GM23338 (cell line): ENCODE data around the gene GREB1L. TPM values are rescaled to one million over a fixed set of nuclear protein-coding genes. Genes with fewer than 3 reads are reported as not detected.
"Not testable (repeated sequence)": the region's sequence is repeated elsewhere in the genome, so short reads cannot be mapped to it uniquely, and the experiment has no call there.

ENCODE experiments used
- ATAC-seq: fragments of 200-7000 bp; cut with Tn5 transposase; 3 replicates; pipeline ENCODE4 v1.9.1; 2020
- DNase-seq: peaks from one replicate; pipeline ENCODE4 v3.0.0-alpha.2; 2015; ENCODE audit warnings: low spot score
- H2AFZ ChIP-seq: fragments of 200-600 bp; sonication (generic); 2 replicates; pipeline ENCODE4 v1.8.0; 2016; ENCODE audit warnings: antibody characterized with exemption, mild to moderate bottlenecking, moderate library complexity
- H3F3A ChIP-seq: fragments of 200-600 bp; sonication (generic); replicated peaks from 2 replicates; pipeline ENCODE4 v1.8.0; 2017; ENCODE audit warnings: antibody characterized with exemption, mixed run types, low read depth
- H3K27ac ChIP-seq: fragments of 200-600 bp; sonication (generic); 2 replicates; pipeline ENCODE4 v1.6.1; 2016; ENCODE audit warnings: low read depth
- H3K27me3 ChIP-seq: fragments of 200-600 bp; sonication (generic); 2 replicates; pipeline ENCODE4 v1.8.0; 2016; ENCODE audit warnings: mild to moderate bottlenecking, mixed run types, moderate library complexity; ENCODE audit not compliant: insufficient read depth
- H3K36me3 ChIP-seq: fragments of 200-600 bp; sonication (generic); 2 replicates; pipeline ENCODE4 v1.8.0; 2016; ENCODE audit warnings: mild to moderate bottlenecking; ENCODE audit not compliant: insufficient read depth
- H3K4me1 ChIP-seq: fragments of 200-600 bp; sonication (generic); 2 replicates; pipeline ENCODE4 v1.8.0; 2016; ENCODE audit warnings: mild to moderate bottlenecking, moderate library complexity; ENCODE audit not compliant: insufficient read depth
- H3K4me2 ChIP-seq: fragments of 200-600 bp; sonication (generic); 2 replicates; pipeline ENCODE4 v1.7.1; 2017; ENCODE audit warnings: mixed run types
- H3K4me3 ChIP-seq: fragments of 200-600 bp; sonication (generic); 2 replicates; pipeline ENCODE4 v1.6.1; 2016; ENCODE audit warnings: mixed run types
- H3K79me2 ChIP-seq: fragments of 200-600 bp; sonication (generic); replicated peaks from 2 replicates; pipeline ENCODE4 v1.8.0; 2017; ENCODE audit warnings: mild to moderate bottlenecking; ENCODE audit not compliant: insufficient read depth
- H3K9me2 ChIP-seq: fragments of 200-600 bp; sonication (generic); 2 replicates; pipeline ENCODE4 v1.8.0; 2017; ENCODE audit not compliant: insufficient read depth
- H4K20me1 ChIP-seq: fragments of 200-600 bp; sonication (generic); replicated peaks from 2 replicates; pipeline ENCODE4 v1.8.0; 2017; ENCODE audit warnings: mild to moderate bottlenecking; ENCODE audit not compliant: insufficient read depth
- H3K27ac Mint-ChIP-seq: 2 replicates; pipeline ENCODE4 v1.8.0; 2020; ENCODE audit warnings: inconsistent platforms, mild to moderate bottlenecking, moderate library complexity, mixed read lengths
- H3K27me3 Mint-ChIP-seq: 3 replicates; pipeline ENCODE4 v1.8.0; 2022; ENCODE audit warnings: low read depth, mild to moderate bottlenecking, moderate library complexity, mixed read lengths, inconsistent platforms; ENCODE audit not compliant: insufficient read depth, poor library complexity
- H3K36me3 Mint-ChIP-seq: 3 replicates; pipeline ENCODE4 v1.8.0; 2021; ENCODE audit warnings: low read depth, mild to moderate bottlenecking, inconsistent platforms, moderate library complexity, mixed read lengths
- H3K4me1 Mint-ChIP-seq: 3 replicates; pipeline ENCODE4 v1.8.0; 2020; ENCODE audit warnings: mild to moderate bottlenecking, inconsistent platforms, mixed read lengths
- H3K4me3 Mint-ChIP-seq: 3 replicates; pipeline ENCODE4 v1.8.0; 2021; ENCODE audit warnings: moderate library complexity, mild to moderate bottlenecking, inconsistent platforms, mixed read lengths
- H3K9me3 Mint-ChIP-seq: 3 replicates; pipeline ENCODE4 v1.8.0; 2020; ENCODE audit warnings: moderate library complexity, mild to moderate bottlenecking, inconsistent platforms, mixed read lengths
- CREB1 ChIP-seq: fragments of 250-450 bp; sonication (Bioruptor Pico); IDR thresholded peaks from 2 replicates; pipeline ENCODE4 v1.5.0; 2020; ENCODE audit warnings: low read depth, mild to moderate bottlenecking, moderate library complexity
- CTCF ChIP-seq, 2 experiments: fragments of 200-600 bp in 1 of 2; sonication (generic) in 1 of 2; conservative IDR thresholded peaks; 2 replicates each; pipeline versions ENCODE4 v1.5.1 to v1.6.1; 2016 to 2017; ENCODE audit warnings: antibody characterized with exemption in 2 of 2, low read depth in 2 of 2, mild to moderate bottlenecking in 2 of 2, moderate library complexity in 1 of 2
- ETS1 ChIP-seq: IDR thresholded peaks from 2 replicates; pipeline ENCODE4 v1.6.1; 2016; ENCODE audit warnings: antibody characterized with exemption
- EZH2 ChIP-seq: fragments of 200-600 bp; sonication (generic); IDR thresholded peaks from one replicate; pipeline ENCODE4 v1.8.0; 2017; ENCODE audit warnings: antibody characterized with exemption, mild to moderate bottlenecking, low read depth; ENCODE audit not compliant: unreplicated experiment
- POLR2AphosphoS5 ChIP-seq: IDR thresholded peaks from 2 replicates; pipeline ENCODE4 v1.6.1; 2016; ENCODE audit warnings: antibody characterized with exemption, low read depth
- STAT1 ChIP-seq: IDR thresholded peaks from one replicate; pipeline ENCODE4 v1.6.1; 2016; ENCODE audit warnings: antibody characterized with exemption; ENCODE audit not compliant: unreplicated experiment
- ZNF114 ChIP-seq: fragments of 250-450 bp; sonication (Bioruptor Pico); IDR thresholded peaks from 2 replicates; pipeline ENCODE4 v1.5.0; 2020; ENCODE audit warnings: mild to moderate bottlenecking, moderate library complexity
- ZNF462 ChIP-seq: fragments of 250-450 bp; sonication (Bioruptor Pico); IDR thresholded peaks from 2 replicates; pipeline ENCODE4 v1.5.0; 2020; ENCODE audit warnings: mild to moderate bottlenecking, moderate library complexity
- polyA plus RNA-seq: library from polyadenylated mRNA; unstranded; fragments of >200 nt; fragmentation: Nextera tagmentation; extraction: Ambion mirVana; gene quantifications from 2 replicates; pipeline ENCODE4 v1.2.1, GENCODE V29; 2016
- total RNA-seq: library from RNA; depleted of rRNA; stranded (reverse); fragments of >200 nt; shearing (Covaris generic); gene quantifications from 2 replicates; pipeline ENCODE4 v1.2.3, GENCODE V29; 2014

The GREB1L gene
- total and polyA plus RNA-seq, 2 experiments from 2014 or later = 0.03 to 0.29 TPM

GRCh38 chr18:21315126-21315525 lies 73.1 kb downstream of the GREB1L start:
- H3K79me2 ChIP-seq, H3K27me3 ChIP-seq, H3K27me3 Mint-ChIP-seq, H3K36me3 Mint-ChIP-seq, H3K4me2 ChIP-seq, ATAC-seq, H3K9me2 ChIP-seq, H4K20me1 ChIP-seq, H2AFZ ChIP-seq, H3K36me3 ChIP-seq, H3K27ac ChIP-seq, H3K9me3 Mint-ChIP-seq, H3K4me3 ChIP-seq, H3K27ac Mint-ChIP-seq, DNase-seq, H3K4me3 Mint-ChIP-seq, H3K4me1 ChIP-seq, H3F3A ChIP-seq, H3K4me1 Mint-ChIP-seq: not testable (repeated sequence)

GRCh38 chr18:21315741-21316197 lies 73.7 kb downstream of the GREB1L start:
- DNase-seq (peak; percentile 78), ATAC-seq (peak; percentile 99)
- no peaks in the 10 kb centered on the region for H3K4me1 ChIP-seq
- Mint-ChIP-seq H3K27me3 (peaks cover 2% of the 10 kb centered on the region), H3K4me3 (no peak overlapping the region), H3K36me3 (no peaks in the 10 kb centered on the region), H3K4me1 (peaks cover 9% of the 10 kb centered on the region), H3K27ac (peak overlapping the region; percentile 23; the same call in 1 of the 2 replicates), H3K9me3 (no peaks in the 10 kb centered on the region; the same call in 2 of the 3 replicates)
- H3K79me2 ChIP-seq = no peaks in the 10 kb centered on the region
- no peak overlapping the region for H3K27ac ChIP-seq
- no peaks in the 10 kb centered on the region for H3K27me3 ChIP-seq
- H4K20me1 ChIP-seq = no peaks in the 10 kb centered on the region
- TF ChIP-seq STAT1 (no peak), ETS1 (no peak), CREB1 (no peak), ZNF114 (no peak), CTCF (conservative IDR thresholded peaks at IDR 0.05; ENCODE audit: low read depth in 2 of 2) (peak; percentile 14 to 26; a peak in 3 of 4 replicates), ZNF462 (CRISPR knock-in tag) (no peak), POLR2AphosphoS5 (no peak), EZH2 (no peak)
- no peak overlapping the region; the same call in 1 of the 2 replicates for H3K4me2 ChIP-seq
- no peaks in the 10 kb centered on the region for H3F3A ChIP-seq
- H2AFZ ChIP-seq = peak overlapping the region; percentile 64; the same call in 1 of the 2 replicates
- no peak overlapping the region for H3K4me3 ChIP-seq
- no peaks in the 10 kb centered on the region for H3K36me3 ChIP-seq
- H3K9me2 ChIP-seq = no peaks in the 10 kb centered on the region
